ENCODE results near the gene BBS10. TPM values are rescaled to one million over a fixed set of nuclear protein-coding genes. Genes with fewer than 3 reads are reported as not detected.

Gene BBS10
- total and polyA plus RNA-seq, 2 of the 13 experiments (the other 11 are each of a cell fraction or from before 2014, with no cell fraction given): 4.9 to 7.4 TPM

DNA sequence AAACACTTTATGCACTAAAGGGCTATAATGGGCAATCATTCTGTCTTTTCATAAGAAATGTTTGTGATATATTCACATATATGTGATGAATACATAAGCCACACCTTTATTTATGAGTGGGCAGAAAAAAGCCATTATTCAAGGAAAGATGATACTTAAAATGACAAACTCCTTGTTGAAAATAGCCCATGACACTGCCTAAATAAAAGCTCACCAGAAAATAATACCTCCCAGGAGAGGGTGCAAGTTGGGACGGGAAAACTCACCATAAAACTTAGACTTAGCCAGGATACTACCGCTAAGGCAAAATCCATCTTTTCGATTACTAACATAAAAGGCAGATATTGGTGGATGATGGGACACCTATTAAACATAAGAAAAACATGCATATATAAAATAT lies 35.8 kb upstream of the BBS10 start (continued):
- no peak for TF ChIP-seq DPF2 (CRISPR knock-in tag; IDR thresholded peaks at IDR 0.05; ENCODE audit: borderline replicate concordance, low read depth)
- no peak for TF ChIP-seq ZNF17 (CRISPR knock-in tag; IDR thresholded peaks at IDR 0.05)
- no peak for TF ChIP-seq ZNF432 (CRISPR knock-in tag; IDR thresholded peaks at IDR 0.05; ENCODE audit: borderline replicate concordance)
- no peak for TF ChIP-seq KLF6 (CRISPR knock-in tag; IDR thresholded peaks at IDR 0.05)
- TF ChIP-seq SIX4 (CRISPR knock-in tag; IDR thresholded peaks at IDR 0.05): no peak
- no peak for TF ChIP-seq GTF3A (CRISPR knock-in tag; conservative IDR thresholded peaks at IDR 0.05)
- TF ChIP-seq NFE2 (CRISPR knock-in tag; IDR thresholded peaks at IDR 0.05): no peak

DNA sequence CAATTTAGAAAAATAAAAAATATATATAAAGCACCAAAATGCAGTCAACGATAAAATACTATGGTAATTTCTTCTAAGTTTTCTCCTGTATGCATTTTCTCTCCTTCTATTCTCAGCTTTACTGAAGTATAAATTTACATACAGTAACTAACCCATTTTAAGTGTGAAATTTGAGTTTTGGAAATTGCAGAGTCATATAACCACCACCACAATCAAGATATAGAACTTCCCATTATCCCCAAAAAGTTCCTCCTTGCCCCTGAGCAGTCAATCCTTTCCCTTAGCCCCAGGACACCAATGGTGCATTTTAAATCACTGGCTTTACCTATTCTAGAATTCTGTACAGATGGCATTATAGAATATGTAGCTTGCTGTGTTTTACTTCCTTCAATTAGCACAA lies 31.0 kb upstream of the BBS10 start:
- Histone ChIP-seq H2AFZ (ENCODE audit: low read length) (no peak overlapping the region), H3K27ac (ENCODE audit: extremely low read length, insufficient read depth, low read length) (no peak overlapping the region), H3K4me2 (ENCODE audit: low read depth, low read length) (no peak overlapping the region), H3K4me3 (replicated peaks in 1 of 3; ENCODE audit: insufficient read depth in 1 of 3, low read depth in 2 of 3, low read length in 3 of 3) (no peak overlapping the region), H3K9ac (ENCODE audit: insufficient read depth, low read depth, low read length) (no peak overlapping the region), H4K20me1 (ENCODE audit: insufficient read depth, low read length) (no peaks in the 10 kb centered on the region), H3K79me2 (ENCODE audit: insufficient read depth, low read length) (no peaks in the 10 kb centered on the region), H3K36me3 (replicated peaks in 1 of 2; ENCODE audit: control insufficient read depth in 1 of 2, insufficient read depth in 2 of 2, low read length in 2 of 2) (peaks cover 1 to 5% of the 10 kb centered on the region in 2 experiments; a peak in 1 of 5 replicates), H3K4me1 (ENCODE audit: insufficient read depth, low read length) (no peaks in the 10 kb centered on the region), H3K9me3 (ENCODE audit: low read length) (no peaks in the 10 kb centered on the region), H3K27me3 (ENCODE audit: control insufficient read depth in 1 of 2, insufficient read depth in 2 of 2, low read length in 2 of 2) (no peaks in the 10 kb centered on the region)
- ChIA-PET POLR2A (no interaction called here), CTCF (ENCODE audit: low intra/inter-chr PET ratio, low total read pairs) (no interaction called here)
- 96% methylated on average over 1 of the region's 1 CpG for WGBS (ENCODE audit: low lambda C conversion rate)
- intact Hi-C loops (cut with micrococcal nuclease; ENCODE audit: unreplicated experiment) (no loop called here), in situ Hi-C loops (cut with HindIII; ENCODE audit: extremely low pct_ligation_motif_present, low pct_unique_long_range_greater_than_20kb) (no loop called here)
- DNase-seq (ENCODE audit: low spot score): no peak
- no peak for FAIRE-seq
- no peak for ATAC-seq
- BruUV-seq (replicated peaks): no TSS peak
- TF ChIP-seq, protein P1, sequence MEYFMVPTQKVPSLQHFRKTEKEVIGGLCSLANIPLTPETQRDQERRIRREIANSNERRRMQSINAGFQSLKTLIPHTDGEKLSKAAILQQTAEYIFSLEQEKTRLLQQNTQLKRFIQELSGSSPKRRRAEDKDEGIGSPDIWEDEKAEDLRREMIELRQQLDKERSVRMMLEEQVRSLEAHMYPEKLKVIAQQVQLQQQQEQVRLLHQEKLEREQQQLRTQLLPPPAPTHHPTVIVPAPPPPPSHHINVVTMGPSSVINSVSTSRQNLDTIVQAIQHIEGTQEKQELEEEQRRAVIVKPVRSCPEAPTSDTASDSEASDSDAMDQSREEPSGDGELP (IDR thresholded peaks at IDR 0.05; ENCODE audit: borderline replicate concordance, low read depth): no peak
- TF ChIP-seq ZNF782 (CRISPR knock-in tag; IDR thresholded peaks at IDR 0.05; ENCODE audit: borderline replicate concordance) (no peak), MBD4 (IDR thresholded peaks at IDR 0.05; ENCODE audit: borderline replicate concordance, low read length) (no peak), ZMYM4 (CRISPR knock-in tag; IDR thresholded peaks at IDR 0.05) (no peak), NFYB (CRISPR knock-in tag; IDR thresholded peaks at IDR 0.05) (no peak), HES4 (CRISPR knock-in tag; IDR thresholded peaks at IDR 0.05; ENCODE audit: borderline replicate concordance) (no peak), ZNF891 (CRISPR knock-in tag; IDR thresholded peaks at IDR 0.05) (no peak)
- TF ChIP-seq, protein P2, sequence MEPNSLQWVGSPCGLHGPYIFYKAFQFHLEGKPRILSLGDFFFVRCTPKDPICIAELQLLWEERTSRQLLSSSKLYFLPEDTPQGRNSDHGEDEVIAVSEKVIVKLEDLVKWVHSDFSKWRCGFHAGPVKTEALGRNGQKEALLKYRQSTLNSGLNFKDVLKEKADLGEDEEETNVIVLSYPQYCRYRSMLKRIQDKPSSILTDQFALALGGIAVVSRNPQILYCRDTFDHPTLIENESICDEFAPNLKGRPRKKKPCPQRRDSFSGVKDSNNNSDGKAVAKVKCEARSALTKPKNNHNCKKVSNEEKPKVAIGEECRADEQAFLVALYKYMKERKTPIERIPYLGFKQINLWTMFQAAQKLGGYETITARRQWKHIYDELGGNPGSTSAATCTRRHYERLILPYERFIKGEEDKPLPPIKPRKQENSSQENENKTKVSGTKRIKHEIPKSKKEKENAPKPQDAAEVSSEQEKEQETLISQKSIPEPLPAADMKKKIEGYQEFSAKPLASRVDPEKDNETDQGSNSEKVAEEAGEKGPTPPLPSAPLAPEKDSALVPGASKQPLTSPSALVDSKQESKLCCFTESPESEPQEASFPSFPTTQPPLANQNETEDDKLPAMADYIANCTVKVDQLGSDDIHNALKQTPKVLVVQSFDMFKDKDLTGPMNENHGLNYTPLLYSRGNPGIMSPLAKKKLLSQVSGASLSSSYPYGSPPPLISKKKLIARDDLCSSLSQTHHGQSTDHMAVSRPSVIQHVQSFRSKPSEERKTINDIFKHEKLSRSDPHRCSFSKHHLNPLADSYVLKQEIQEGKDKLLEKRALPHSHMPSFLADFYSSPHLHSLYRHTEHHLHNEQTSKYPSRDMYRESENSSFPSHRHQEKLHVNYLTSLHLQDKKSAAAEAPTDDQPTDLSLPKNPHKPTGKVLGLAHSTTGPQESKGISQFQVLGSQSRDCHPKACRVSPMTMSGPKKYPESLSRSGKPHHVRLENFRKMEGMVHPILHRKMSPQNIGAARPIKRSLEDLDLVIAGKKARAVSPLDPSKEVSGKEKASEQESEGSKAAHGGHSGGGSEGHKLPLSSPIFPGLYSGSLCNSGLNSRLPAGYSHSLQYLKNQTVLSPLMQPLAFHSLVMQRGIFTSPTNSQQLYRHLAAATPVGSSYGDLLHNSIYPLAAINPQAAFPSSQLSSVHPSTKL (CRISPR knock-in tag; IDR thresholded peaks at IDR 0.05): no peak
- TF ChIP-seq, protein P3, sequence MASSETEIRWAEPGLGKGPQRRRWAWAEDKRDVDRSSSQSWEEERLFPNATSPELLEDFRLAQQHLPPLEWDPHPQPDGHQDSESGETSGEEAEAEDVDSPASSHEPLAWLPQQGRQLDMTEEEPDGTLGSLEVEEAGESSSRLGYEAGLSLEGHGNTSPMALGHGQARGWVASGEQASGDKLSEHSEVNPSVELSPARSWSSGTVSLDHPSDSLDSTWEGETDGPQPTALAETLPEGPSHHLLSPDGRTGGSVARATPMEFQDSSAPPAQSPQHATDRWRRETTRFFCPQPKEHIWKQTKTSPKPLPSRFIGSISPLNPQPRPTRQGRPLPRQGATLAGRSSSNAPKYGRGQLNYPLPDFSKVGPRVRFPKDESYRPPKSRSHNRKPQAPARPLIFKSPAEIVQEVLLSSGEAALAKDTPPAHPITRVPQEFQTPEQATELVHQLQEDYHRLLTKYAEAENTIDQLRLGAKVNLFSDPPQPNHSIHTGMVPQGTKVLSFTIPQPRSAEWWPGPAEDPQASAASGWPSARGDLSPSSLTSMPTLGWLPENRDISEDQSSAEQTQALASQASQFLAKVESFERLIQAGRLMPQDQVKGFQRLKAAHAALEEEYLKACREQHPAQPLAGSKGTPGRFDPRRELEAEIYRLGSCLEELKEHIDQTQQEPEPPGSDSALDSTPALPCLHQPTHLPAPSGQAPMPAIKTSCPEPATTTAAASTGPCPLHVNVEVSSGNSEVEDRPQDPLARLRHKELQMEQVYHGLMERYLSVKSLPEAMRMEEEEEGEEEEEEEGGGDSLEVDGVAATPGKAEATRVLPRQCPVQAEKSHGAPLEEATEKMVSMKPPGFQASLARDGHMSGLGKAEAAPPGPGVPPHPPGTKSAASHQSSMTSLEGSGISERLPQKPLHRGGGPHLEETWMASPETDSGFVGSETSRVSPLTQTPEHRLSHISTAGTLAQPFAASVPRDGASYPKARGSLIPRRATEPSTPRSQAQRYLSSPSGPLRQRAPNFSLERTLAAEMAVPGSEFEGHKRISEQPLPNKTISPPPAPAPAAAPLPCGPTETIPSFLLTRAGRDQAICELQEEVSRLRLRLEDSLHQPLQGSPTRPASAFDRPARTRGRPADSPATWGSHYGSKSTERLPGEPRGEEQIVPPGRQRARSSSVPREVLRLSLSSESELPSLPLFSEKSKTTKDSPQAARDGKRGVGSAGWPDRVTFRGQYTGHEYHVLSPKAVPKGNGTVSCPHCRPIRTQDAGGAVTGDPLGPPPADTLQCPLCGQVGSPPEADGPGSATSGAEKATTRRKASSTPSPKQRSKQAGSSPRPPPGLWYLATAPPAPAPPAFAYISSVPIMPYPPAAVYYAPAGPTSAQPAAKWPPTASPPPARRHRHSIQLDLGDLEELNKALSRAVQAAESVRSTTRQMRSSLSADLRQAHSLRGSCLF (CRISPR knock-in tag; IDR thresholded peaks at IDR 0.05; ENCODE audit: borderline replicate concordance): no peak

Data from HepG2 (cell line).